Measurements from ENCODE around the gene SMIM44.

The SMIM44 gene

DNA sequence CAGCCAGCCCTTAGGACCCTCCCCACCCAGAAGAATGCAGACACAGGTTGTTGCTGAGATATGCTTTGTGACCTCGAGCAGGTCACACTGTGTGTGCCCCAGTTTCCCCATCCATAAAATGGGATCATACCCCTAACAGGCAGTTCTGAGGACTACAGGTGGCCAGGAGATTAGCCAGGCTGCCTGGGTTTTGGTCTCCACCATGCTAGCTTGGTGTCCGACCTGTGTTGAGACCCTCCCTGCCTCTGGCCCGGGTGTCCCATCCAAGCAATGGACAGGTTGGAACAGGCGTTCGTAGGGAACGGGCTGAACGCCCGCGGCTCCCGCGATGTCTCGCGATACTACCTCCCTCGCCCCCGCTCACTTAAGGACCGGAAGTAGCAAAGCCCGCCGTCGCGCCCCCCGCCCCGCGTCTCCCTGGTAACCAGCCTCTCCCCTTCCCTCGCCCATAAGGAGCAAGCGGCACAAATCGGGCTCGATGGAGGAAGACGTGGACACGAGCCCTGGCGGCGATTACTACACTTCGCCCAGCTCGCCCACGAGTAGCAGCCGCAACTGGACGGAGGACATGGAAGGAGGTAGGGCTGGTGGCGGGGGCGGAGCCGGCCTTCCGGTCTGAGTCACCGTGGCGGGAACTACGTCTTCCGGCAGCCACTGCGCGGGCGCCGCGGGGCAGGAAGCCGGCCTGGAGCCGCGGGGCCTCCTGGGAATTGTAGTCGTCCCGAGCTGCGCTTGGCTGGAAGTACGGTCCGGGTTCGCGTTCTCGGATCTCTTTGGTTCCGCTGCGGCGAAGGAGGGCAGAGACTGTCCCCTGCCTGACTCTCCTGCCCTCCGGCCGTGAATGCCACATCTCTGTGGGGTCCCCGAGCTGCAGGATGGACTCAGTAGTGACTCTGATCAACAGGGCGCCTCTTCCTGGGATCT, 48.3 kb downstream of the SMIM44 start:
- DNase-seq (ENCODE audit: low spot score): peak; percentile 97

DNA sequence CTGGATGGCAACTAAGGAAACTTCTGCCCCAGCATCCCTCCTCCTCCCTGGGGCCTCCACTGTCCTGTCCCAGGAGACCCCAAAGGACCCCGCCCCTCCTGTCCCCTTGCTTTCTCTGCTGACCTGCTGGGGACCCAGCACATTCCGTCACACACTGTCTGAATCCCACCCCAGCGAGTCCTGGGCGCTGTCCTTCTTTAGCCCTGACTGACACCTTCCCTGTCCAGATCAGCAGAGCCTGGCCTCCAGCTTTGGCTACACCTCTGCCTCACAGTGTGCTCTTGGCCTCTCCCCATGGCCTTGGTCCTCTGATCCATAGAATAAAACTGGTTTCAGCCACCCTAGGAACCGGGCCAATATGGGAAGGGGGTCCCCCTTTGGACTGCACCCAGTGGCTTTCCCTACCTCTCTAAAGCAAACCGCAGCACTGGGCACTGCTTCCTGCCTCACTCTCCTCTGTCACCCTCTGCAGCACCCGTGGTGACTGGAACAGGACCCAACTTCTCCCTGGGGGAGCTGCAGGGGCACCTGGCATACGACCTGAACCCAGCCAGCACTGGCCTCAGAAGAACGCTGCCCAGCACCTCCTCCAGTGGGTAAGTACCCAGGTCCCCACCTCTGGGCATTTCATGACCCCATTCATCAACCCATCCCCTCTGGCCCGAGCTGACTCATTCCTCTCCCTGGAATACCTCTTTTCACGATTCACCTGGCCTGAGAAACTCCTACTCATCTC, 49.3 kb downstream of the SMIM44 start:
- DNase-seq (ENCODE audit: low spot score): no peak

DNA sequence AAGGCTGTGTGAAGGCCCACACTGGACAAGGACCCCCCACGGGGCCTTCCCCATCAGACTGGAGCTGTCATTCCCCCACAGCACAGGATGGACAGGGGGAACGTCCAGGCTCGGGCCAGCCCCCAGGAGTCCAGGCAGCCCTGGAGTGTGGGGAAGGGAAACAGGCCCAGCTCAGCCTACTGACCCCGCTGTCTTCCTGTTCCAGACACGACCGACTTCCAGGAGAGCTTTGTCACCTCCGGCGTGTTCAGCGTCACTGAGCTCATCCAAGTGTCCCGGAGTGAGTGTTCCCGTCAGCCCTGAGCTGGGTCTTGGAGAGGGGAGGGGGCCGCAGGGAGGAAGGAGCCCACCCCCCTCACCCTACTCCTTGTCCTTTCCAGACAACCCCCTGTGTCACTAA, 49.9 kb downstream of the SMIM44 start:
- DNase-seq (ENCODE audit: low spot score): no peak

Measured in left forelimb (tissue), 1 donor.